Fibroblast of peridontal ligament (primary cell): ENCODE measurements around the gene PLAAT3.
"Not testable (repeated sequence)": the region's sequence is repeated elsewhere in the genome, so short reads cannot be mapped to it uniquely, and the experiment has no call there.

Source experiments
- DNase-seq: peaks from one replicate; pipeline ENCODE4 v3.0.0-alpha.2; 2010; ENCODE audit errors: extremely low read depth

Gene PLAAT3

DNA sequence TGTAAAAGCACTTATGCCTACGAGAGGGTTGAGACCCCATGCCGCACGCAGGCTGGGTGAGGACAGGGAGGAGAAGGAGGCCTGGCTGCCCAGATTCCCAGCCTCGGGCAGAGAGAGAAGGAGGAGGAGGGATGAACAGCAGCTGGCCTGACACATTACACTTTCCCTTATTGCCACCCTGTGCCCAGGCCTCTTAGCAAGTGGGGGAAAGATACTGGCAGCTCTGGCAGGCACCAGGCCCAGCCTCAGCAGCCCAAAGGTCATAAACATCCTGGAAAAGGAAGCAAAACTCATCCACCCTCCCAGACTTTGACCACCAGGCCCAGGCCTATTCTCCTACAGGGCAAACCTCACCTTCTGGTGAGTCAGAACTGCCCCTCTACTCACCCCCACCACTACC is 4.7 kb downstream of the PLAAT3 start:
- DNase-seq, result no peak

GRCh38 chr11:63608353-63609345 is 5.6 kb downstream of the PLAAT3 start:
- peak; percentile 83 for DNase-seq

- no peak for DNase-seq
Measured at GRCh38 chr11:63603180-63603518, 11.1 kb downstream of the PLAAT3 start.

DNA sequence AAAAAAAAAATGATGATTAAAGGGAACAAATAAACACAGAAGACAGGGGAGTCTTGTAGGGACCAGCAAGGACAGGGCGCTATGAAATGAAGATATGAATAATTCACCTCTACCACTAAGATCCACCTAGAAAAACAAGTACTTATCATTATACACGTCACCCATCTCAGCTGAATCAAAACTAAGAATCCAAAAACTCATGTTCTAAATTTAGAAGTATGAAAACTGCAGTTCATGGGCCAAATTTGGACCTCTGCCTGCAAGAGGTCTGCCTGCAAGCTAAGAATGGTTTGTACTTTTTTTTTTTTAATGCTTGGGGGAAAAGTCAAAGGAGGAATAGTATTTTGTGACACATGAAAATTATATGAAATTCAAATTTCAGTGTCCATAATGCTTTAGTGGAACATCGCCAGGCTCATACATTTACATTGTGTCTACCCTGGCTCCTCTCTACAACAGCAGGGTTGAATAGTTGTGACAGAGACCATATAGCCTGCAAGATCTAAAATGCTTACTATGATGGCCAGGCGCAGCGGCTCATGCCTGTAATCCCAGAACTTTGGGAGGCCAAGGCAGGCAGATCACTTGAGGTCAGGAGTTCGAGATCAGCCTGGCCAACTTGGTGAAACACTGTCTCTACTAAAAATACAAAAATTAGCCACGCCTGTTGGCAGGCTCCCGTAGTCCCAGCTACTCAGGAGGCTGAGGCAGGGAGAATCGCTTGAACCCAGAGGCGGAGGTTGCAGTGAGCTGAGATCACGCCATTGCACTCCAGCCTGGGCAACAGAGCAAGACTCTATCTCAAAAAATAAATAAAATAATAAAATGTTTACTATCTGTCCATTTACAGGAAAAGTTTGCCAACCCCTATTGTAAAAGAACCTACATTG is 11.7 kb downstream of the PLAAT3 start:
- DNase-seq, result peak; percentile 83

DNA sequence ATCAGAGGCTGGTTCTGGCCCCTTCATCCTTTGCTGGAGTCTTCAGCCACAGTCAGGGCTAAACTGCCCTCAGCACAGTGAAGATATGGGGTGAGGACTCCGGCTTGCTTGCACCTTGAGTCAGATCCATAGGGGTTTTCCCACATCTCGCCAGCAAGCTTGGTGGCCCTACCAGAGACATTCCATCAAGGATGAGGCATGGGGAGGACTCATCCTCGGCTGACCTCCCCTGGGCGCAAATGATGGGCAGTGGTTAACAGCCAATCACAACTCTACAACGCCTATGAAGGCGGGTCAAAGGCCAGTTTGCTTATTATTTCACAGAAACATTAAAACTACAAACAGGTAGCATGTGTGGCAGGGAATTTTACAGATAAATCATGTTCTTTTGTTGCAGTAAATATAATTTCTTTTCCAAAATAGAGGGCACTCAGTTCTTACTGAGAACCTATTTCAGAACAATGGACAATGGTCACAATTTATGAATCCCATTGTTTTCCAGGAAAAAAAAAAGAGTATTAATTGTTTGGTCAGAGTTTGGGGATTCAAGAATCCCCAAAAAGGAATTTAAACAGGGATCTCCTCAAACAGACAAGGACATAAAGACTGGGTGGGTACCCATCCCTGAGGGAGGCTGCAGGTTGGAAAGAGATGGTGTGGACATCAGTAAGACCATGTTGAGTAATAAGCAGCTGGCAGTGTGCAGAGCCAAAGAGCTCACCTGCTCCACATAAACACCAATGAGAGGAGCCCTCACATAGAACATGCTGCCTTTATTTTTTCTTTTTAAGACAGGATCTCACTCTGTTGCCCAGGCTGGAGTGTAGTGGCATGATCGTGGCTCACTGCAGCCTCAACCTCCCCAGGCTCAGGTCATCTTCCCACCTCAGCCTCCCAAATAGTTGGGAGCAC is 14.8 kb downstream of the PLAAT3 start:
- DNase-seq, result peak; percentile 54

GRCh38 chr11:63598556-63598955 is 15.7 kb downstream of the PLAAT3 start:
- DNase-seq, result no peak

GRCh38 chr11:63595296-63595695 is 18.9 kb downstream of the PLAAT3 start:
- peak; percentile 49 for DNase-seq

DNA sequence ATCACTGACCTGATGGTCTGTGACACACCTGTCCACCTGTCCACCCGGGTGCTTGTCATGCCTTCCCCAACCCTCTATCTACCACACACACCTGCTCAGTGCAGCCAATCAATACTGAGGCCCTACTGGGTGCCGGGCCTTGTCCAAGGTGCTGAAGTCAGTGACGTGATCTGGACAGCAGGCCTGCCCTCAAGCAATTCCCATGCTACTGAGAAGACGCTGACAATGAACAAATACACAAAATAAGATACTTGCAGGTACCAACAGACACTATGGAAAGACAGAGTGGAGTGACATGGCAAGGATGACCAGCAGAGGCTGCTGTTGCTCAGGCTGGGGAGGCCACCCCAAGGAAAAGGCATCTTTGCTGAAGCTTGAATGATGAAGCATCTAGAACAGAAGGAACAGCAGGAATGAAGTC is 21.2 kb downstream of the PLAAT3 start:
- DNase-seq, result peak; percentile 54

- no peak for DNase-seq
Measured at GRCh38 chr11:63590024-63590788, 24.0 kb downstream of the PLAAT3 start.

- no peak for DNase-seq
Measured at GRCh38 chr11:63589000-63589399, 25.2 kb downstream of the PLAAT3 start.

GRCh38 chr11:63586451-63587166 is 27.6 kb downstream of the PLAAT3 start:
- no peak for DNase-seq

DNA sequence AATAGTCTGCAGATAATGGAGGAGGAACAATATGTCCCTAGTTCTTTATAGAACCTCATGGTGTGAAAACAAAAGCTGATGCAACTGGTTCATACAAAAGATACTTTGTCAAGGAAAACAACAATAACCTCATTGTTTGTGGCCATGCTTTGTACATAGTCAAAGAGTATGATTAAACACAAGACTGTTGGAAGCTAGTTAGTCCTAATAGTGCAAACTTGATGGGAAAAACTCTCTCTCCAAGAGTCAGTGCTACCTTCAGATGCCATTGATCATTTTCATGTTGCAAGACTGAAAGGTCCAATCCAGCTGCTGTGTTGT is 30.9 kb downstream of the PLAAT3 start:
- no peak for DNase-seq

GRCh38 chr11:63581224-63581623 is 33.0 kb downstream of the PLAAT3 start:
- not testable (repeated sequence) for DNase-seq

DNA sequence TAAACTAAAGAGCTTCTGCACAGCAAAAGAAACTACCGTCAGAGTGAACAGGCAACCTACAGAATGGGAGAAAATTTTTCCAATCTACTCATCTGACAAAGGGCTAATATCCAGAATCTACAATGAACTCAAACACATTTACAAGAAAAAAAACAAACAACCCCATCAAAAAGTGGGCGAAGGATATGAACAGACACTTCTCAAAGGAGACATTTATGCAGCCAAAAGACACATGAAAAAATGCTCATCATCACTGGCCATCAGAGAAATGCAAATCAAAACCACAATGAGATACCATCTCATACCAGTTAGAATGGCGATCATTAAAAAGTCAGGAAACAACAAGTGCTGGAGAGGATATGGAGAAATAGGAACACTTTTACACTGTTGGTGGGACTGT is 35.4 kb downstream of the PLAAT3 start:
- DNase-seq, result not testable (repeated sequence)

DNA sequence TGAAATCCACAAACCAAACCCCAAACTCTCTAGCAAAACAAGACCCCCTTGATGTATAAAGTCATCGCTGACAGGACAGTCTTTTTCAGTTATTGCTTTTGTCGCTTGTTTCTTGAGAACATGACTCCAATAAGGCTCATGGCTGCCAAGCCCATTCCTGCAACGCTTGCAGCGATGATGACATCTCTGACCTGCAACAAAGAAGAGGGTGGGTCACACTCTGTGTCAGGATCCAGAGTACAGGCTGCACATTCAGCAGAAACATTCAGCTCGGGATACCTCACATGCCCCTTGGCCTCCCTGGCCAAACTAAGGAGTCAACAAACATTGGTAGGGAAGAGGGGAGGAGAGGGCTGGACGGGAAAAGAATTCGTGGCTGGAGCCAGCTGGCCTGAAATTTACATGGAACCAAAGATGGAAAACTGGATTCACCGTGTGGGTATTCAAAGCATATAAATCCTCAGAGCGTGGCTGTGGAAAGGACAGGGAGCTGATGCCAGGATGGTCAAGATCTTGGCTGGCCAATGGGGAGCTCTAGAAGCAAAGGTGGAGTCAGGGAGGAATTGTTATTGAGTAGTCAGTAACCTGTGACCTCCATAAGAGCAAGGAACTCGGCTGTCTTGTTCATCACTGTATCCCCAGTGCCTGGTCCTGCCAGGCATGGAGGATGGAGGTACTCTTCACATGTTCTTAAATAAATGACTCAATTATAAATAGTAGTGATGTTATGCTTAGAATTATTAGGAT is 39.2 kb downstream of the PLAAT3 start:
- DNase-seq, result no peak

DNA sequence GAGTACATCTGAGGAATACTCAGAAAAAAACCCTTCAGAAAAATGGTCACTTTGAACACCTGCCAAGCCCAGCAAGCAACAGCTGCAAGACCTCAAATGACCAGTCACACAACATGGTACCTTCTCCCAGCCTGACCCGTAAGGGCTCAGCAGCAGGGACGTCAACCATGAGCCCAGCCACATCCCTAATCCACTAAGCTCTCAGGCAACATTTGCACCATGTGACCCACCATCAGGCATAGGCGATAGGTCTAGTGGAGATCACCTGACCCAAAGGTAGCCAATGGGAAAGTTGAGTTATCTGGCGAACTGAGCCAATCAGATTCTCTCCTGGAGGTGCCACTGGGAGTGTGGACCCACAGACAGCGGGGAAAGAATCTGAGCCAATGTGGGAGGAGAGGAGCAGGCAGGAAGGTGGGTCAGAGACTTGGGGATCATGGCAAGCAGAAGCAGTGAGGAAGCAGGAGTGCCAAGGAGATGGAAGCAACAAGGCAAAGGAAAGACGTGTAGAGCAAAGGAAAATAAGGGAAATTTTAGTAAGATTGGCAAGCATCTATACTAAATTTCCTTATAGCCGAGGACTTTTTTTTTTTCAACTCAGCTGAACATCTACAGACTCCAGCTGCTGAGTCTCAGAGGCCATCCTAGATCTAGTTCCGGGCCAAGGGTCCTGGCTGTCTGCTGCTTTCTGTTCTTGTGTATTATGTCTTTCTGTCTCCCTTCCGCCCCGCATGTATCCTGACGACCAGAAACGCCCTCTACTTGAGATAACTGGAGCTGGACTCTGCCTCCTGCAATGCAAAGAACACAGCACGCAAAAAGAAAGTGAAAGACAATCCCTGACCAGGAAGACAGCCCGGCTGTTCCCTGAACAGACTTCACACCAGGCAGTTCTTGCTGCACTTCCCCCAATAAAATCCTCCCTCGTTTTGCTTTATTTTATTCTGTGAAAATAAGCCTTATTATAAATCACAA is 40.1 kb downstream of the PLAAT3 start:
- peak; percentile 90 for DNase-seq

GRCh38 chr11:63572026-63572688 is 42.1 kb downstream of the PLAAT3 start:
- no peak for DNase-seq

- no peak for DNase-seq
Measured at GRCh38 chr11:63569570-63569969, 44.7 kb downstream of the PLAAT3 start.
